Tibial nerve (tissue), 4 donors: Measurements from ENCODE around the gene ZNF136. TPM values are rescaled to one million over a fixed set of nuclear protein-coding genes. Genes with fewer than 3 reads are reported as not detected.

Source experiments
- DNase-seq, 2 donors: peaks; one replicate each; pipeline ENCODE4 v3.0.0-alpha.2; 2019; ENCODE audit warnings: low spot score in 2 of 2
- H3K27ac ChIP-seq, 4 donors: fragments of 200-600 bp; sonication (generic) in 3 of 4; one replicate each; pipeline ENCODE4 v1.5.1; 2017 to 2019; ENCODE audit warnings: mild to moderate bottlenecking in 1 of 4
- H3K27me3 ChIP-seq, 2 donors: fragments of 200-600 bp; sonication (generic) in 1 of 2; one replicate each; pipeline versions ENCODE4 v1.5.1 to v1.6.0; 2017 to 2019
- H3K36me3 ChIP-seq, 3 donors: fragments of 200-600 bp; sonication (generic); one replicate each; pipeline ENCODE4 v1.5.1; 2018 to 2019
- H3K4me1 ChIP-seq, 4 donors: fragments of 200-600 bp; sonication (generic) in 3 of 4; one replicate each; pipeline ENCODE4 v1.5.1; 2017 to 2019
- H3K4me3 ChIP-seq, 4 donors: fragments of 200-600 bp; sonication (generic) in 3 of 4; one replicate each; pipeline ENCODE4 v1.5.1; 2017 to 2019; ENCODE audit warnings: mild to moderate bottlenecking in 1 of 4, moderate library complexity in 1 of 4
- H3K9me3 ChIP-seq, 4 donors: fragments of 200-600 bp; sonication (generic) in 3 of 4; one replicate each; pipeline ENCODE4 v1.5.1; 2017 to 2019
- EP300 ChIP-seq, 2 donors: sonication (generic); formaldehyde crosslinking; IDR thresholded peaks; one replicate each; pipeline ENCODE4 v1.6.1; 2017; ENCODE audit warnings: antibody characterized with exemption in 2 of 2, mild to moderate bottlenecking in 1 of 2
- POLR2A ChIP-seq, 2 donors: fragments of 450-650 bp; IDR thresholded peaks; one replicate each; pipeline ENCODE4 v1.6.1; 2017; ENCODE audit warnings: antibody characterized with exemption in 2 of 2, mild to moderate bottlenecking in 2 of 2, moderate library complexity in 2 of 2
- WGBS, 2 donors: methylation state at CpG; one replicate each; pipeline ENCODE4 v1.1.5; 2018; 5-methylcytosine and 5-hydroxymethylcytosine counted together
- total RNA-seq, 4 donors: library from RNA; depleted of rRNA; stranded (reverse); fragments of >200 nt; gene quantifications; one replicate each; pipeline ENCODE4 v1.1.0, GENCODE V29; 2016
- TF ChIP-seq, protein P1 (sequence below), 5 experiments: fragments of 200-600 bp in 3 of 5; fragments of 450-650 bp in 2 of 5; sonication (generic) in 3 of 5; IDR thresholded peaks; one replicate each; pipeline ENCODE4 v1.5.1; 2016 to 2019; ENCODE audit warnings: antibody characterized with exemption in 5 of 5, mild to moderate bottlenecking in 3 of 5, moderate library complexity in 2 of 5

Gene ZNF136
- total RNA-seq: 10 to 100 TPM in 3 of 4 donors, 1 to 10 TPM in 1; 5.1 to 25.8 (median 13.4) TPM

DNA sequence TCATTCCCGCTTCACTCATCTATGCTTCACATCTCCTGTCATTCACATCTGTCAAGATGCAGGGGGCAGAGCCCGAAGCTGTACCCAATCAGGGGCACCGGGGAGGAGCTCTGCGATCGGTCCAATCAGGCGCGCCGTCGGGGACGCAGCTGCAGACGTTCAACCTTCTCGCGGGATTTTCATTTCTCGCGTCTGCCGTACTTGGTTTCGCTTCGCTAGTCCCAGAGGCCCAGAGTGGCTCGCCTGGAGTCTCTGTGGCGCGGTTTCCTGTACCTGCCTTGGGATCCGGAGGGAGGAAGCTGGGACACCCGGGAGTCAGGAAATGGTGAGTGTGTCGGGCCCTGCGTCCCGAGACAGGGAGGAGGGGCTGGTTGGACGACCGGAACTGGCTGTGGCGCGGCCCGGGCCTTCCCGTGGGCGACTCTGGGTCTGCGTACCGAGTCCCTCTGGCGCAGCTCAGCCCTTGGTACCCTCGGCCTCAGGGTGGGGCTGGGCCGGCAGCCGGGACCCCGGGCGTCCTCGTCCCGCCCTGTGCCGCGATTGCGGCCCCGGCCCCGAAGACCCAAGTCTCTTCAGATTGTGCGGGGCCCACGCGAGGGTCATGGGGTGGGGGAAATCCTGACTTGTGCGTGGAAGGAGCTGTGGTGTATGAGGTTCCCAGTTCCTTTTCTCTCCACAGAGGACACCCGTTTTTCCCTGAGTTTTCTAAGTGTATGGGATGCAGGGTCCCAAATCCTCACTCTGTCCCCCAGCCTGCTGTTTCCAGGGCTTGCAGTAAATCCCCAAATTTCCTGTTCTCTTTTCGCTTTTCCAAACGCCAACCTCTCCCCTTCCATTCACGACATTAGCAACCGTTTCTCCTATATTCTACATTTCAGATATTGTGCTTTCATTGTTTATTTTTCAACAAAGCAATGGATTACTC is at the start of gene ZNF136:
Gene ZNF136 (plus strand): TSS at position 215 of the 925 bp plus-strand sequence. CDS start 108 bp downstream, at position 323.
- Histone ChIP-seq H3K27me3 (no peaks in the 10 kb centered on the region), H3K27ac (peak within 1 kb of the TSS; percentile 87 to 98 (median 96)), H3K4me3 (peak within 1 kb of the TSS; percentile 86 to 100 (median 92)), H3K4me1 (peaks cover 0 to 45% (median 11%) of the 10 kb centered on the region in 4 donors), H3K36me3 (peaks cover 0 to 2% (median 0%) of the 10 kb centered on the region in 3 donors), H3K9me3 (no peaks in the 10 kb centered on the region)
- peak; percentile 87 for DNase-seq
- WGBS, 2 donors: 1% methylated on average over 27 to 36 of the region's 57 CpGs
- TF ChIP-seq POLR2A (IDR thresholded peaks at IDR 0.05) (peak; percentile 38 to 75), EP300 (IDR thresholded peaks at IDR 0.05) (peak; percentile 34 to 93)
- TF ChIP-seq, protein P1, sequence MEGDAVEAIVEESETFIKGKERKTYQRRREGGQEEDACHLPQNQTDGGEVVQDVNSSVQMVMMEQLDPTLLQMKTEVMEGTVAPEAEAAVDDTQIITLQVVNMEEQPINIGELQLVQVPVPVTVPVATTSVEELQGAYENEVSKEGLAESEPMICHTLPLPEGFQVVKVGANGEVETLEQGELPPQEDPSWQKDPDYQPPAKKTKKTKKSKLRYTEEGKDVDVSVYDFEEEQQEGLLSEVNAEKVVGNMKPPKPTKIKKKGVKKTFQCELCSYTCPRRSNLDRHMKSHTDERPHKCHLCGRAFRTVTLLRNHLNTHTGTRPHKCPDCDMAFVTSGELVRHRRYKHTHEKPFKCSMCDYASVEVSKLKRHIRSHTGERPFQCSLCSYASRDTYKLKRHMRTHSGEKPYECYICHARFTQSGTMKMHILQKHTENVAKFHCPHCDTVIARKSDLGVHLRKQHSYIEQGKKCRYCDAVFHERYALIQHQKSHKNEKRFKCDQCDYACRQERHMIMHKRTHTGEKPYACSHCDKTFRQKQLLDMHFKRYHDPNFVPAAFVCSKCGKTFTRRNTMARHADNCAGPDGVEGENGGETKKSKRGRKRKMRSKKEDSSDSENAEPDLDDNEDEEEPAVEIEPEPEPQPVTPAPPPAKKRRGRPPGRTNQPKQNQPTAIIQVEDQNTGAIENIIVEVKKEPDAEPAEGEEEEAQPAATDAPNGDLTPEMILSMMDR (IDR thresholded peaks at IDR 0.05): no peak

DNA sequence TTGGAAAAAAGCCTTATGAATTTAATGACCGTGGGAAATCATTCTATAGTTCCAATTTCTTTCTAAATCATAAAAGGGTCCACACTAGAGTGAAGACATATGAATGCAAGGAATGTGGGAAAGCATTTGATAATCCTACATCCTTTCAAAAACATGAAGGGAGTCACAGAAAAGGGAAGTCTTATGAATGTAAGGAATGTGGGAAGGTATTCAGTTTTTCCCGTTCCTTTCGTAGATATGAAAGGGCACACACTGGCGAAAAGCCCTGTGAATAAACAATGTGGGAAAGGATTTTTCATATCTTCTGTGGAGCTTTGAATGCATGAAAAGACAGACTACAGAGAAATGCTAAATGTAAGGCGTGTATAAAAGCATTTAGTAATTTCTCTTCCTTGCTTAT is 49.8 kb upstream of the ZNF136 start:
- Histone ChIP-seq H3K36me3 (peaks cover 0 to 82% (median 3%) of the 10 kb centered on the region in 3 donors), H3K4me1 (no peaks in the 10 kb centered on the region), H3K4me3 (no peak overlapping the region), H3K27ac (no peak overlapping the region), H3K27me3 (no peaks in the 10 kb centered on the region), H3K9me3 (peaks cover 0 to 76% (median 13%) of the 10 kb centered on the region in 4 donors)
- no peak for DNase-seq
- WGBS, 2 donors: 71 to 80% methylated on average over 5 of the region's 5 CpGs
- TF ChIP-seq, protein P1 (IDR thresholded peaks at IDR 0.05): no peak
- no peak for TF ChIP-seq EP300 (IDR thresholded peaks at IDR 0.05)
- TF ChIP-seq POLR2A (IDR thresholded peaks at IDR 0.05): no peak

DNA sequence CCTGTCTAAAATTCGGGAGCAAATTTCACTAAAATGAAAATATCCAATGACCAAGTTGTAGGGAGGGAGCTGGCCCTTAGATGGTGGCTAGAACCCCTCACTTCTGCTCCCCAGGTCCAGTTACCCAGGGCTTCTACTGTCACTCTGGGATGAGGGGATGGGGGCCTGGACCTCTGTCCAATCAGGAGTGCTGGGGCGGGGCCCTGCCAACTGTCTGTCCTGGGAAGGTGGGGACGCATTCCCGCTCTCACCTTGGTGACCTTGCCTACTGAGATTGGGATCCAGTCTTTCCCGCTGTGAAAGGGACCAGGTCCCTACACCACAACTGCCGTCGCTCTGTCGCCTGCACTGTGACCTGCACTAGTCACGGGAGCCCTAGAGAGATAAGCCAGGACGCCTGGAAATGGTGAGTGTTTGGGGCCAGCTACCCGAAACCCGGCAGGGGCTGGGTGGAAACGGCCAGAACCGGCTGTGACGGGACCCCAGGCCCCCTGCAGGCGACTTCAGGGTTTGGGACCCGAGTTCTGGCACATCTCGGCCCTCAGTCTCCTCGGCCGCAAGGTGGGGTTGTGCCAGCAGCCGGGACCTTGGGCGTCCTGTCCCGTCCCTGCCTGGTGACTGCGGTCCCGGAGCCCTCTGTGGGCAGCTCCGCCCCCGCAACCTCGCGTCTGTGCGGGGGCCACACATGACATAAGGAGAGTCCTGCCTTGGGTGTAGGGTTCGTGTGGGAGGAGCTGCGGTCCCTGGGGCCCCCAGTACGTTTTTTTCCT is 45.5 kb upstream of the ZNF136 start:
- H3K27me3 ChIP-seq: no peaks in the 10 kb centered on the region
- H3K4me1 ChIP-seq: no peaks in the 10 kb centered on the region
- WGBS, 2 donors: 80 to 91% methylated on average over 27 to 33 of the region's 33 CpGs

DNA sequence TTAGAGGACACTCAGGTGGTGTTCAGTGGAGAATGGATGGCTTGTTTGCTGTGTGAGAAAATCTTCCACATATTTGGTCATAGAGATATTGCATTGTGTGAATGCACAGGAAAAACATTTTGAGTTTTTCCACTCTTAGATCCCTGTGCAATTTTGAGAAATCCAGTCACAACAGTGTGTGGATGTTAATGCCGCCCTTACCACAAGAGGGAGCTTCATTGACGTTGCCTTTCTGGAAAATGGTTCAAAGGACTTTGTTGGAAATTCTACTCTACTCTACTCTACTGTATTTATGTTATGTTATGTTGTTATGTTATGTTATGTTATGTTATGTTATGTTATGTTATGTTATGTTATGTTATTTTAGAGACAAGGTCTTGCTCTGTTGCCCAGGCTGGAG is 36.2 kb upstream of the ZNF136 start:
- no peak overlapping the region for H3K27ac ChIP-seq
- no peak overlapping the region for H3K4me3 ChIP-seq
- no peaks in the 10 kb centered on the region for H3K4me1 ChIP-seq
- no peak for TF ChIP-seq EP300 (IDR thresholded peaks at IDR 0.05)
- TF ChIP-seq POLR2A (IDR thresholded peaks at IDR 0.05): no peak
- TF ChIP-seq, protein P1 (IDR thresholded peaks at IDR 0.05): peak in 3 of 5 experiments; percentile 19 to 40 (median 37)
- peaks cover 0 to 21% (median 0%) of the 10 kb centered on the region in 3 donors for H3K36me3 ChIP-seq
- H3K27me3 ChIP-seq: no peaks in the 10 kb centered on the region
- DNase-seq: no peak
- peaks cover 0 to 32% (median 4%) of the 10 kb centered on the region in 4 donors for H3K9me3 ChIP-seq
- 24 to 26% methylated on average over 2 of the region's 2 CpGs for WGBS, 2 donors

More for the DNA sequence above, 45.5 kb upstream of the ZNF136 start:
- Histone ChIP-seq H3K9me3 (peaks cover 0 to 40% (median 4%) of the 10 kb centered on the region in 4 donors), H3K4me3 (no peak overlapping the region), H3K36me3 (peaks cover 0 to 43% (median 0%) of the 10 kb centered on the region in 3 donors), H3K27ac (no peak overlapping the region)
- TF ChIP-seq, protein P1 (IDR thresholded peaks at IDR 0.05): no peak
- no peak for TF ChIP-seq POLR2A (IDR thresholded peaks at IDR 0.05)
- no peak for TF ChIP-seq EP300 (IDR thresholded peaks at IDR 0.05)
- no peak for DNase-seq
